Activated CD4-positive, alpha-beta T cell treated with anti-CD3 and anti-CD28 coated beads, Interleukin-2, amount 50 U/mL, for 1 hour (primary cell): Measurements from ENCODE around the gene BIRC5.
"Not testable (repeated sequence)": the region's sequence is repeated elsewhere in the genome, so short reads cannot be mapped to it uniquely, and the experiment has no call there.

Source experiments
- DNase-seq: peaks from one replicate; pipeline ENCODE4 v3.0.0-alpha.2; 2020

The BIRC5 gene

DNA sequence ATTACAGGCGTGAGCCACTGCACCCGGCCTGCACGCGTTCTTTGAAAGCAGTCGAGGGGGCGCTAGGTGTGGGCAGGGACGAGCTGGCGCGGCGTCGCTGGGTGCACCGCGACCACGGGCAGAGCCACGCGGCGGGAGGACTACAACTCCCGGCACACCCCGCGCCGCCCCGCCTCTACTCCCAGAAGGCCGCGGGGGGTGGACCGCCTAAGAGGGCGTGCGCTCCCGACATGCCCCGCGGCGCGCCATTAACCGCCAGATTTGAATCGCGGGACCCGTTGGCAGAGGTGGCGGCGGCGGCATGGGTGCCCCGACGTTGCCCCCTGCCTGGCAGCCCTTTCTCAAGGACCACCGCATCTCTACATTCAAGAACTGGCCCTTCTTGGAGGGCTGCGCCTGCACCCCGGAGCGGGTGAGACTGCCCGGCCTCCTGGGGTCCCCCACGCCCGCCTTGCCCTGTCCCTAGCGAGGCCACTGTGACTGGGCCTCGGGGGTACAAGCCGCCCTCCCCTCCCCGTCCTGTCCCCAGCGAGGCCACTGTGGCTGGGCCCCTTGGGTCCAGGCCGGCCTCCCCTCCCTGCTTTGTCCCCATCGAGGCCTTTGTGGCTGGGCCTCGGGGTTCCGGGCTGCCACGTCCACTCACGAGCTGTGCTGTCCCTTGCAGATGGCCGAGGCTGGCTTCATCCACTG, at the start of gene BIRC5:
Gene BIRC5, plus strand, starts transcription at position 238 of the 690 bp plus-strand sequence. Its CDS starts 64 bp downstream, at position 302.
- peak; percentile 90 for DNase-seq

DNA sequence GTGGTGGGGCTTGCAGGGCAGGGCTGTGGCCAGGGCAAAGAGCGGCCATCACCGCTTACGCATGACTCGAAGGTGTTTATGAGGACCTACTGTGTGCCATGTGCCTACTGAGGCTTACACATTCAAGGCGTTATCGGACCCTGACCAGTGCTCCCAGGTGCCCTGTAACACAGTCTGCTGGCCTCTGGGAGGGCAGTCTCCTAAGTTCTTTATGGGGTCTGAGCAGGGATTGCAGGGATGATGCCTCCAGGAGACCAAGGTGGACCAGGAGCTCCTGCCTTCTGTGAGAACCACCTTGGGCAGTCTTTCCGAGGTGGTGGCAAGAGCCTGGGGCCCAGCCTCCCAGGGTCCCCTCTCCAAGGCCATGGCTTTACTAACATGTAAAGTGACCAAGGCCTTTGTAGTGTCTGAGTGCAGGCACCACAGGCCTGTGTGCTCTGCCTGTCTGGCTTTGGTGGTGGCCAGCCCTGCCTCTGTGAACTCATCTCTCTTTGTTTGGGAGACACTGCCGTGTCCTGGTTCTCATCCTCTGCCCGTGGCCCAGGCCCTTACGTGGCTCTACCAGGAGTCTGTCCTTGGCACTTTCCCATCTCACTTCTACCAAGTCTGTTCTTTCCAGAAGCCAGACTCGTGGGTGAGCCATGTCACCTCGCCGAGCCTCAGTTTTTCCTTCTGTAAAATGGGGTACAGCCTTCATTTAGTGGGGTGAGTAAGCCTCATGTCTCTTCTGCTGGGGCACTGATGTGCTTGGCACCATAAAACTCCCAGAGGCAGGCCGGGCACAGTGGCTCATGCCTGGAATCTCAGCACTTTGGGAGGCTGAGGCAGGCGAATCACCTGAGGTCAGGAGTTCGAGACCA, 49.1 kb upstream of the BIRC5 start:
- no peak for DNase-seq

DNA sequence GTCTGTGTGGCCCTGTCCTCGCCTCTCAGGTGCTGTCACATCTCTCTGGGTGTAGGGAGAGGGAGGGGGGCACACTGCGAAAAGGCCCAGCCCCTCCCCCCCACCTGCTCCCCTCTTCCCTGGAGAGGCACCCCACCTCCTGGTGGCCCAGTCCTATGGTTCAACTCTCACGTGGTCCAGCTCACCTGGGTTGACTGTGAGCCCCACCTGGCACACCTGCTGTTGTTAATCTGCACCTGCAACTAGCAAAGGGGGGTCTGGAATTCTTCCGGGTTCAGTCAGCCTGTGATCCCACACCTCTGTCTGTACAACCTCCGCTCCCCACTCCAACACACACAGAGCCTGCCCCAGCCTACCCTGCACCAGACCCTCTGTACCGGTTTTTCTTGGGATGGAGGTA, 47.6 kb upstream of the BIRC5 start:
- DNase-seq = no peak

DNA sequence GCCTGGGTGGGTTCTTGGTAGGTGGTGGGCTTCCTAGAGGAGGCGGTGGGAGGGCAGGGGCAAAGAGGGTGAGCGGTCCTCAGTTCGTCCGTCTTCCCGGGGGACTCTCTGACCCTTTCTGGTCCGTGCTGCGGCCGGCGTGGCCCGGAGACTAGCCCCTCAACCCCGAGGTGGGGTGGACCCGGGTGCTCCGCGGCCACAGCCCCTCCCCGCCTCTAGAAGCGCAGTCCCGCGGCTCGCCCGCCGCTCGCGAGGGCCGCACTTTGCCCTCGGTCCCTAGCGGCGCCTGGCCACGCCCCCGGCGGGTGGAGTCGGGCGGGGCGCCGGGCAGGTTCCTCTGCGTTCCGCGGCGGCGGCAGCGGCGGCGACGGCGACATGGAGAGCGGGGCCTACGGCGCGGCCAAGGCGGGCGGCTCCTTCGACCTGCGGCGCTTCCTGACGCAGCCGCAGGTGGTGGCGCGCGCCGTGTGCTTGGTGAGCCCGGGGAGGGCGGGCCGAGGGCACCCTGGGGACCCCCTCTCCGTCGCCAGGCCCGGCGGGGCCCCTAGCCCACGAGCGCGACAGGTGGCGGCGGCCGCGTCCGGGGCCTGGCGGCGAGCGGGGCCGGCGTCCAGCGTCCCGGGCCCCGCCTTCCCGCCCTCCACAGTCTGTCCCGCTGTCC, 45.7 kb upstream of the BIRC5 start, which contains the start of gene SYNGR2:
Gene SYNGR2, plus strand, starts transcription at position 340 of the 661 bp plus-strand sequence. Its CDS starts 36 bp downstream, at position 376.
- DNase-seq = peak; percentile 86

DNA sequence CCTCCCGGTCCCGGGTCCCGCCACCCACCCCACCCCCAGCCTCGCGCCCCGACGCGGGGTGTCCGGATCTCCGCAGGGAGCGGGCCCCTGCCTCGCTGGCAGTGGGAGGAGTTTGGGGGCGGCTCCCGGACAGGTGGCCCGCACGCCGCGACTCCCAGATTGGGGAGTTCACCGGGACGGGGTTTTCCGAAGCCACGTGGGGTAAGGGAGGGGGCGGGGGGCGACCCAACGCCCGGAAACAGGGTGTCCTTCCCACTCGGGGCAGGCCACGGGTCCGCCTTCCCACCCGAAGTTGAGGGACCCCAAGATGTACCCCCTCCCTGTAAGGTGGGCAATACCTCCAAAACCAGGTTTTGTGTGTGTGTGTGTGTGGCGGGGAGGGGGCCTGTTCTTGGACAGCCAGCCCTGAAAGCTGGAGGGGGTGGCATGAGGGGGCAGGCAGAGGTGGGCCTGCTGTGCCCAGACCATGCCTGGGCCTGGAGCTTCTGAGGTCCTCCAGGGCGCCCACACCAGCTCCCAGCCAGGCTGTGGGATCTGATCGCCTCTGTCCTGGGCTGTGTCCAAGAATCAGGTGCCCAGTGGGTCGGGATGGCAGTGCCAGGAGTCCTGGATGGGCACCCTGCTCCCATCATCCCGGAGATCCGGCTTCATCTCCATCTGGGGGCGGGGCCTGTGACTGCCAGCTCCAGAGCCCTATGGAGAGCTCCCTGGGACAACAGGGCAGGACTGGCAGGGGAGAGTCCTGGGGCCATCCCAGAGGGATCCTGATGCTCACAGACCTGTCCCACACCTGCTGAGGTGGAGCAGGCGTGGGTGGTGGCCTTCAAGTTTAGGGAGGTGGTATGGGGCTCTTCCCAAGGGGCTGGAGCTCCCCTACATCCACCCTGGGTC, 44.9 kb upstream of the BIRC5 start:
- peak; percentile 43 for DNase-seq

DNA sequence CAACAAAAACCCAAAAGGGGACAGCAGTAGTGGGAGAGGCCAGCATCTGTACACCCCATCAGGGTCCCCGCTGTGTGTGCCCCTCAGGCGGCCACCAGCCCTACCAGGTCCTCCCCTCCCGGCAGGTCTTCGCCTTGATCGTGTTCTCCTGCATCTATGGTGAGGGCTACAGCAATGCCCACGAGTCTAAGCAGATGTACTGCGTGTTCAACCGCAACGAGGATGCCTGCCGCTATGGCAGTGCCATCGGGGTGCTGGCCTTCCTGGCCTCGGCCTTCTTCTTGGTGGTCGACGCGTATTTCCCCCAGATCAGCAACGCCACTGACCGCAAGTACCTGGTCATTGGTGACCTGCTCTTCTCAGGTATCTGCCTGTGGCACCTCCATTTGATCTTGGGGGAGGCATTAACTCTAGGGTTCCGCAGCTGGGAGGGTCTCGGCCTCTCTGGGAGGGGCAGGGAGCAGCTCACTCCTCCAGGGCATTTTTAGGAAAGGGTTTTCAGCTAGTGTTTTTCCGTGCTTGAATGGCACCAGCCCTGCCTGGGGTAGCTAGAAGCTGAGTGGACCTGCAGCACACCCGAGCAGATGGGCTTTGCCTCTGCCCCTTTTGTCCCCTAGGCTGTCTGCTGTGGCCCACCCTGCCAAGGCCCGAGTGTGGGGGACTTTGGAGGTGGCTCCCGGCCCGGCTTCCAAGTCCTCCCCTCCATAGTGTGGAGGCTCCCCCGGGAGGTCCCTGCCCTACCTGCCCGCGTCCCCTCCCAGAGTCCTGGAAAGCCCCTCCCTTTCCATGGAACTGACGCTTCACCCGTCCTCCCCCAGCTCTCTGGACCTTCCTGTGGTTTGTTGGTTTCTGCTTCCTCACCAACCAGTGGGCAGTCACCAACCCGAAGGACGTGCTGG, 43.1 kb upstream of the BIRC5 start:
- no peak for DNase-seq

DNA sequence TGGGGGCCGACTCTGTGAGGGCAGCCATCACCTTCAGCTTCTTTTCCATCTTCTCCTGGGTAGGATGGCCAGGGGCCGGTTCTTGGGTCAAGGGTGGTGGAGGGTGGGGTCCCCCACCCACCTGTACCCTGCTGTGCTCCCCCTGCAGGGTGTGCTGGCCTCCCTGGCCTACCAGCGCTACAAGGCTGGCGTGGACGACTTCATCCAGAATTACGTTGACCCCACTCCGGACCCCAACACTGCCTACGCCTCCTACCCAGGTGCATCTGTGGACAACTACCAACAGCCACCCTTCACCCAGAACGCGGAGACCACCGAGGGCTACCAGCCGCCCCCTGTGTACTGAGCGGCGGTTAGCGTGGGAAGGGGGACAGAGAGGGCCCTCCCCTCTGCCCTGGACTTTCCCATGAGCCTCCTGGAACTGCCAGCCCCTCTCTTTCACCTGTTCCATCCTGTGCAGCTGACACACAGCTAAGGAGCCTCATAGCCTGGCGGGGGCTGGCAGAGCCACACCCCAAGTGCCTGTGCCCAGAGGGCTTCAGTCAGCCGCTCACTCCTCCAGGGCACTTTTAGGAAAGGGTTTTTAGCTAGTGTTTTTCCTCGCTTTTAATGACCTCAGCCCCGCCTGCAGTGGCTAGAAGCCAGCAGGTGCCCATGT, 42.3 kb upstream of the BIRC5 start:
- not testable (repeated sequence) for DNase-seq

DNA sequence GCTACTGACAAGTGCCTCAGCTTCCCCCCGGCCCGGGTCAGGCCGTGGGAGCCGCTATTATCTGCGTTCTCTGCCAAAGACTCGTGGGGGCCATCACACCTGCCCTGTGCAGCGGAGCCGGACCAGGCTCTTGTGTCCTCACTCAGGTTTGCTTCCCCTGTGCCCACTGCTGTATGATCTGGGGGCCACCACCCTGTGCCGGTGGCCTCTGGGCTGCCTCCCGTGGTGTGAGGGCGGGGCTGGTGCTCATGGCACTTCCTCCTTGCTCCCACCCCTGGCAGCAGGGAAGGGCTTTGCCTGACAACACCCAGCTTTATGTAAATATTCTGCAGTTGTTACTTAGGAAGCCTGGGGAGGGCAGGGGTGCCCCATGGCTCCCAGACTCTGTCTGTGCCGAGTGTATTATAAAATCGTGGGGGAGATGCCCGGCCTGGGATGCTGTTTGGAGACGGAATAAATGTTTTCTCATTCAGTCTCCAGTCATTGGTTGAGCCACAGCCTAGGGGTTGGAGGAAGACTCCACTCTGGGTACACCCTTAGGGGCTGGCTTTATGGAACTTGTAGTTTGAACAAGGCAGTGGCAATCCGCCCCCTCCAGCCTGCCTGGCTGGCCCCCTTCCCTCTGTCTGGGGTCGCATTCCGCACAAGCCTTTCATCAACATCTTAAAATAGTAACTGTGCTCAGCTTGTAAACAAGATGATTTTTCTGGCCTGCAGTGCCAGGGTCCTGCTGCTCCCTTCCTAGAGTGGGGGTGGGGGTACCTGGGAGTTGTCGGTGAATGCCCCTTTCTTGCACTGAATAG, 41.6 kb upstream of the BIRC5 start:
- no peak for DNase-seq

DNA sequence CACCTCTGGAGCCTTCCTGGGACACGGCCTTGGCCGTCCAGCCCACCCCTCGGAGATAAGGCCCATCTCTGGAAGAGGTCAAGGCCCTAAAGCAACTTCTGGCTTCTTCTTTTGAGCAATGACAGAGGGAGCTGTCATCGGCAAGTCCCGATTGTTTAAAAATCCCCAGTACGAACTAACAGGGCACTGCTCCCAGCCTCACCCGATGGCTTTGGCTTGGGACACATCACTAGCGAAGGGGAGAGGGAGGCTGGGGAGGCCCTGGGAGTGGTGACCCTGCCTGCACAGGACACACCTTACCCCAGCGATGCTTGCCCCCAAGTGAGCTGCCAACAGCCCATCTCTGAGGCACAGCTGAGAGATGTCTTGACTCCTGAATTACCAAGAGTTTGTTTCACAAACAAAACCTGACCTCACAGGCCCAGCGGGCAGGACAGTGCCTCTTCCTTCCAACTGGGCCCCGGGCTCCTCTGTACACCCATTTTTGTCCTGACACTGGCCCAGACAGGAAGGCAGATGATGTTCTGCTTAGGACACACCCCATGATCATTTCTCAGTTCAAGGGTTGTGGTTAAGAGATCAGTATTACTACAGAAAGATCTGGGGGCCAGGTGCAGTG, 40.8 kb upstream of the BIRC5 start:
- DNase-seq = no peak

DNA sequence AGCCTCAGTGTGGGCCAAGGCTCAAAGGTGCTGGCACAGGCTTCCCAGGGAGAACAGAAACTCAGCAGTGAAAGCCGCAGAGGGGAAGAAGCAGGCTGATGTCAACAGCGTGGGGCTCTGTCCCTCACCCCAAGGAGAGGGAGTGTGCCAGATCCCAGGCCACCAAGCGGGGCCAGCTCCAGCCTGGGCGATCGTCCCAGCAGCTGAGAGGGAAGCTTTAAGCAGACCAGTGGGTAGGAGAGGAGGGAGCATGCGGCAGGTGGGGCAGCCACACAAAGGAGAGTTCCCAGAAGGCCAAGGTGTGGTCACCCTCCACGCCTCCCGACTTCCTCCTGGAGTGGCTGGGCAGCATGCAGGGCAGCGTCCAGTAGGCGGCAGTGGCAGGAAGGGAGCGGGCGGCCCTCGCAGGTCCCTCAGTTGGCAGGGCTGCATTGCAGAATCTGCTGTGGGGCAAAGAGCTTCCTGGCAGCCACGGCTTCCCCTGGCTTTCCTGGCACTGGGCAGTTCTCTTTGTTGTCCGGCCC, 39.6 kb upstream of the BIRC5 start:
- DNase-seq = no peak

DNA sequence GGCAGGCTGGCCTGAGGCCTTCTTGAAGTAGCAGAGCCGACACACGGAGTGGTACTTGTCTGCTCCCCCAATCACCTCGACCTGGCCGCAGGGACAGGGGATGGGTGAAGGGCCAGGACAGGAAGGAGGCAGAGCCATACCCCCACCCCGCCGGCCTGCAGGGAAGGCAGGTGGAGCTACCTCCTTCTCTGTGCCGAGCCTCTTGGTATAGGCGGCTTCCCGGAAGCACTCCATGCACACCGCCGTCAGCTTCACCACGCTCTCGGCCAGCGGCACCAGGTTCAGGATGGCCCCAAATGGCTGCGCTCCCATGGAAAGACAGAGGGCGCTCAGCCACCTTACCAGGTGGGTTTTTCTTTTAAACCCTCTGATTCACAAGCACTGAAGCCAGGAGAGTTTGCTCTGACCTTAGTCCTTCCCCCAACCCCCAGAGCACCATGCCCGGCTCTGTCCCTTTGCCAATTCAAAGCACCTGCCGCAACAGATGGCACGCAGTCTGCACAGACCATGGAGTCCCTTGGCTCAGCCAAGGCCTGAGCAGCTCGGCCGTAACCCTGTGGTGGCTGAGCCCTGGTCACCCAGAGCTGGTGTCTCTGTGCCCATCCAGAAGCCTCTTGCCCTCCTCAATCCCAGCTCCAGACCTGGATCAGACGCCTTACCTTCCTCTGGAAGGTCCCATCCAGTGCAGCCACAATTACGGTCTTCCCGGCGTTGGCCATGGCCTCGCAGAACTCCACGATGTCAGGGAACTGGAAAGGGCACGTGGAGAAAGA, 39.0 kb upstream of the BIRC5 start:
- no peak for DNase-seq

DNA sequence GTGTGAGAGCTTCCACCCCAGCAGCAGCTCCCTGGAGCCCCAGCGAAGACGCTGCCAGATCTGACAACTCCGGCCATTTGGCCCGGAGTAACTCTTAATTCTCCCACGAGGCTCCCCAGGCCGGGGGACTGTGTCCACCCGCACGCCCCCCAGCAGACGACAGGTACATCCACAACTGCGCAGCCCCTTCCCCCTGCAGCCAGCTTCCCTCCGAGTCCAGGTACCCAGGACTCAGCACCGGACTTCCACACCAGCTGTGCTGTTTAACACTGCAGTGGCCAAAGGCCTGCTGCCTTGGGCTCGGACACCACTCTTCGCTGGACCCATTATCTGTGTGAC, 38.4 kb upstream of the BIRC5 start:
- DNase-seq = no peak

DNA sequence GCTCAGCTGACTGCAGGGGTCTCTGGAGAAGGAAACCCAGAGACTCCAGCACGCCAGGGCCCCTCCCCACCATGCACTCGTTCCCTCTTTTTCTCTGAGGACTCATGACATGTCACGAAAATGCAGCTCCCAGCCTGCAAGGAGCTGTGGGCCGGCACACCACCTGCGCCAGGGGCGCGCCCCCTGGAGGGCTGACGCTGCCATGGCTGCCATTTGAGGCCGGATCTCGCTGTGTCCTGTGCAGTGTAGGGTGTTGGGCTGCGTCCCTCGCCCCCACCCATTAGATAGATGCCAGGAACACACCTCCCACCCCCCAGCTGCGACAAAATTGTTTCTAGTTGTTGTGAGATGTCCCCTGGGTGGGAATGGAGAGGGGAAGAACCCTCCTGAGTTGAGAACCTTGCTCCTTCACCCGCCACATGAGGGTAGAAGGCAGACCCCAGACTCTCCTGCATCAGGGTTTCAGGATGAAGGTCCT, 37.5 kb upstream of the BIRC5 start:
- DNase-seq = peak; percentile 77

DNA sequence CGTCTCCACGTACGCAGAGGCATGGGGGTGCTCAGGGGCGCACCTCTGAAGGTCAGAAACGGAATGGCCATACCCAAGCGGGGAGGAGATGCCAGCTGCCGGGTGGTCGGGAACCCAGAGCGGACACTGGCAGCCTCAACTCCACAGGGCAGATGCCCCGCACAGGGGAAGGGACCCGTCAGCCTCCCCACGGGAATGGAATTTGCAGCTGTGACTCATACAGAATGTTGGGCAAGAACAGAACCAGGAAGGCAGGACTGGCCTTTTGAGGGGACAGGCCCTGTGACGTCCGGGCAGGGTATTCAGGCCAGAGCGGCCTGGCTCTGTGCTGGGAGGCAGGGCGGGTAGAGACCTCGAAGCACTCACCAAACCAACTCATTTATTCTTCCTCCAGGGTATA, 34.7 kb upstream of the BIRC5 start:
- DNase-seq = no peak

DNA sequence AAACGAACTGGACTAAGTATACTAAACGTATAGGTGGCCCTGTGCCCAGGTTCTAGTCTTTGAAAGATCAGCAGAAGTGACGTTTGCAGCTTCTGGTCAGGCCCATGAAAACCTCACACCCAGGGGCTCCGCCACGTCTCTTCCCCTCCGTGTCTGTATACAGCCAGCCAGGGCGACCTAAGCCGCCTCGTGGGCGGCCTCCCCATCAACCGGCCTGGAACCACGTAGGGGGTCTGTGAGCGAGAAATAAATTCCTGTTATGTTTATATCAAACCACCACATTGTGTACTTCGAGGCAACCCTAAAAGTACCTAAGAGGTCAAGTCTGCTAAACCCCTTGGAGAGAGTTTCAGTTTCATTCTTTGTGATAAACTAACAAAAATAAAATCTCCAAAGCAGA, 34.0 kb upstream of the BIRC5 start:
- DNase-seq = no peak

DNA sequence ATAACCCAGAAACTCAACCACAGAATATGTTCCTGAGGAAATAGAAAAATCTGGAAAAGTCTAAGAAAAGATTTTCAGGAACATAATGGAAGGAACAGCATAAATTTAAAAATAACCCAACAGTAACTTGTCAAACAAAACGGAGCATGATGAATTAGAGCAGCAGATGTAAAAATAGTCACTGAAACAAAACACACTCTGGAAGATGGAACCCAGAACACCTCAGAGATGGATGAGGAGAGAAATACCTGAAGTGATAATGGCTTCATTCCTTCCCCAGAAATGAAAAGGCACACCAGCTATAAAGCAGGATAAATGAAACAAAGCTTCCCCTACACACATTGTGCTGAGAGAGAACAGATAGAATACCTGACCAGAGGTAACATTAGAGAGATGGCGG, 33.5 kb upstream of the BIRC5 start:
- DNase-seq = no peak

DNA sequence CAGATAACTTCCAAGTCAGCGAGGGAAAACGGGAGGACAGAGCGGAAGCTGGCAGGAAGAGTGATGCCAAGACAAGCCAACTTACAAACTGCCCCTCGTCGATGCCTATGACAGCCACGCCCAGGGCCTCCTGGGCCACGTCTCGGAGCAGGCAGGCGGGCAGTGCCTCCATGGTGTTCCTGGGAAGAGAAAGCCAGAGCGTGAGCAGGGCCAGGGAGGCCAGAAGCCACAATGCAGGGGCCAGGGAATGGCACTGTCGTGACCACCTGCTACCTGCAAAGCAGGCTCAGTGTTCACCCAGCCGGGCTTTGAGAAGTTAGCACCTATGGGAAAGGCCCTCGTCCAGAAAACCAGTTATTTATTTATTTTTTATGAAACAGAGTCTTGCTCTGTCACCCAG, 31.5 kb upstream of the BIRC5 start:
- DNase-seq = no peak

DNA sequence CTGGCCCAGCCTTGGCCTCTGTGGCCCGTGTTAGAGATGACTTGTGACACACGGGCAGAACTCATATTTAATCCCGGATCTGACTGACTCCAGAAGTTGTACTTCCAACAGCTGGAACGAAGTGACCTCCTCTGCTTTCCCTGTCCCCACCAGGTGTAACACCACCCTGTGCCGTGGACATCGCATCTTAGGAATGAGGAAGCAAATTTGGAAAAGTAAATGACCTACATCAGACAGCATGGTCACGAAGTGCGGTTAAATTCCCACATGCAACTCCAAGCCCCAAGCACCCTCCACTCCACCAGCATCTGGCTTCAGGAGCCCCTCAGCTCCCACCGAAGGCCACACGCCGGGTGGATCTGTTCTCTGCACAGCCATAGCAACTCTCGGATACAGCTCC, 30.1 kb upstream of the BIRC5 start:
- no peak for DNase-seq

DNA sequence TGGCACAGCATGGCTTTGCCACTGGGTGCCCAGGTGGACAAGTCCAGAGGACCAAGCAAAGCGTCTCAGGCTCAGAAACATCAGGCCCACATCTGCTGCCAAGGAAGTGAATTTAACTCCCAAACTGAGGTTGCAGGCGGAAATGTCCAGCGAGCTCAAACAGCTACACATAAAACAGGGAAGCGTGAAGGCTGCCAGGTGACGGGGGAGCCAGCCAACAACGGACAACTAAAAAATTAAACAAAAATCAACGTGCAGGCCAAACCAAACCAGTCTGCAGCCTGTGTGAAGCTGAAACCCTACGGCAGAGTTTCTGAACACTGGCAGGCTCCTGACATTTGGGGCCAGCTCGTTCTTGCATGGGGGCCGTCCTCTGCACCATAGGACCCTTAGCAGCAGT, 29.7 kb upstream of the BIRC5 start:
- DNase-seq = no peak
